ENCODE measurements around the gene NDFIP1. TPM values are rescaled to one million over a fixed set of nuclear protein-coding genes. Genes with fewer than 3 reads are reported as not detected.

Gene NDFIP1
- total RNA-seq, 4 donors from 2014 or later: 91.7 to 101 (median 97.0) TPM

DNA sequence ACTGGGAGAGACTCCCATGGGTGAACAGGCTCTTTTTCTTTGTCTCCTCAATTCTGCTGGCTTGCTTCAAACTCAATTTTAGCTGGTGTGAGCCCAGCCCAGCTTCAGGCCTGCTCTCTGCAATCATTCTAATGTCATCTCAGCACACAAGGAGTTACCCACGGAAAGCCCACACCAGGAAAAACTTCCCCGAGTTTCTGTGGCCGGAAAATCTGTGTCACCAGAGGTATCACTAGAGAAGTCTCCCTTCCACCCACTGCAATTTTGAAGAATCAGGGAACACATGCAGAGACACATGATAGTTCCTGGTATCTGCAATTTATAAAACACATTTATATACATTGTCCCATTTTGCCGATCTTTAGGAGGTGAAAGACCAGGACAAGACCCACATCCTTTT lies 13.5 kb upstream of the NDFIP1 start:
- TF ChIP-seq, protein P1, sequence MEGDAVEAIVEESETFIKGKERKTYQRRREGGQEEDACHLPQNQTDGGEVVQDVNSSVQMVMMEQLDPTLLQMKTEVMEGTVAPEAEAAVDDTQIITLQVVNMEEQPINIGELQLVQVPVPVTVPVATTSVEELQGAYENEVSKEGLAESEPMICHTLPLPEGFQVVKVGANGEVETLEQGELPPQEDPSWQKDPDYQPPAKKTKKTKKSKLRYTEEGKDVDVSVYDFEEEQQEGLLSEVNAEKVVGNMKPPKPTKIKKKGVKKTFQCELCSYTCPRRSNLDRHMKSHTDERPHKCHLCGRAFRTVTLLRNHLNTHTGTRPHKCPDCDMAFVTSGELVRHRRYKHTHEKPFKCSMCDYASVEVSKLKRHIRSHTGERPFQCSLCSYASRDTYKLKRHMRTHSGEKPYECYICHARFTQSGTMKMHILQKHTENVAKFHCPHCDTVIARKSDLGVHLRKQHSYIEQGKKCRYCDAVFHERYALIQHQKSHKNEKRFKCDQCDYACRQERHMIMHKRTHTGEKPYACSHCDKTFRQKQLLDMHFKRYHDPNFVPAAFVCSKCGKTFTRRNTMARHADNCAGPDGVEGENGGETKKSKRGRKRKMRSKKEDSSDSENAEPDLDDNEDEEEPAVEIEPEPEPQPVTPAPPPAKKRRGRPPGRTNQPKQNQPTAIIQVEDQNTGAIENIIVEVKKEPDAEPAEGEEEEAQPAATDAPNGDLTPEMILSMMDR (IDR thresholded peaks at IDR 0.05; ENCODE audit: low read depth): no peak

DNA sequence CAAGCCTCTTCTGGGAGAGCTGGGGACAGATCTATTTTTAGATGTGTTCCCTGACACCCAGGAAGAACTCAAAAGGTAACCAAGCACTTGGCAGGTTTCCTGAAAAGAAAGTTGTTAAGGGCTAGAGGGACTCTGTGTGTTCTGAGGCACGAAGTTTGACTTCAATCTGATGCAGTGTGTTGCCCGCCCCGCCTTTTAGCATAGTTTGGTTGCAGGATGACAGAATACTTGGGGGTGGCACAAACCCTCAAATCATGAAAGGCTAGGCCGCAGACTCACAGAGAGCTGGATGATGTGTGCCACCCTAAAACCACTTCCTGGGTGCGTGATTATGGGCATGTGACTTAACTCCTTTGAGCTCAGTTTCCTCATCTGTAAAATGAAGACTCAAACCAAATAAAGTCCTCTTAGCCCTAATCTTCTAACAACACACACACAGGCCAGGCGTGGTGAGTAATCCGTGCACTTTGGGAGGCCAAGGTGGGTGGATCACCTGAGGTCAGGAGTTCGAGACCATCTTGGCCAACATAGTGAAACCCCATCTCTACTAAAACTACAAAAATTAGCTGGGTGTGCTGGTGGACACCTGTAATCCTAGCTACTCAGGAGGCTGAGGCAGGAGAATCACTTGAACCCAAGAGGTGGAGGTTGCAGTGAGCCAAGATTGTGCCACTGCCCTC lies 12.8 kb upstream of the NDFIP1 start:
- TF ChIP-seq, protein P1 (IDR thresholded peaks at IDR 0.05; ENCODE audit: low read depth): no peak

DNA sequence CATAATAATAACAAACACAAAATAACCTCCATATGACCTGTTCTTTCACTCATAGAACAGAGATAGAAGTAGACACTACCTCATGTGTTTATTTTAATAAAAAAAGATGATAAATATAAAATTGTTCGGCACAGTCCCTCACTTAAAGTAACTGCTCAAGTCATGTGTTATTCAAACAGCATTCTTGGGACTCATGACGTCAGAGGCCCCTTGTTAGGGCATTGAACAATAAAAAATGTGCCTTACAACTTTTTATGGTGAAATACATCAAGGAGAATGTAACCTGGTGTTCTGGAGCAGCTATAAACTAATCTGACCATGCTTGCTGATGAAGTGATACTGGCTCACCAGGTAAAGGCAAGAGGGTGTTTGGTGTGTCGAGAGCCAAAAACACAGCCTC lies 12.2 kb upstream of the NDFIP1 start:
- TF ChIP-seq, protein P1 (IDR thresholded peaks at IDR 0.05; ENCODE audit: low read depth): no peak

DNA sequence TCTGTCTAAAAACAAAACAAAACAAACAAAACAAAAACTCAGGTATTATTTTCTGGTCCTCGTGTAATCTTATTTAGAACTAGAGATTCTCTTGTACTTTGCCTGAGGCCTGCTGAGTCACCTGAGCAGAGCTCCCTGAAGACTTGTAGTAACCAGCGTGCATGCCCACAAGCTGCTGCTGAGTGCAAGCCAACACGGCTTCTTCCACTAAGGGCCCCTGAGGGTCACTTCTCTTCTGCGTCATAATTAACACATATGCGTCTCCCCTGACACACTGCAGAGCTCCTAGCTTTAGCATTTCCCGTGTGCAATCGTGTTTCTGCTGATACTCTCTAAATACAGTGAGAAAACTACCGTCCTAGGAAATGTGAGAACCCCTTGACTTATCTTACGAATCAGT lies 10.9 kb upstream of the NDFIP1 start:
- TF ChIP-seq, protein P1 (IDR thresholded peaks at IDR 0.05; ENCODE audit: low read depth): no peak

DNA sequence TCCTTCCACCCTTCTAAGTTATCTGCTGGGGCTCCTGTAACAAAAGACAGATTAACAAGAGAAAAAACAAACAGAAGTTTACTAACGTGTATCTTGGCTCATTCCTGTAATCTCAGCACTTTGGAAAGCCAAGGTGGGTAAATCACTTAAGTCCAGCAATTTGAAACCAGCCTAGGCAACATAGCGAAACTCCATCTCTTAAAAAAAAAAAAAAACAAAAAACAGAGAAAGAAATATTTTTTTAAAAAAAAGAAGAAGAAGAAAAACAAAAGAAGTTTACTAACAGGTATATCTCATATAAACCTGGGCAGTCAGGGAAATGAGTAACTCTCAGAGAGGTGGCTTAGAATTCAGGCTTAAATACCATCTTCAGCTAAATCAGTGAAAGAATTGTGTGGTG lies 10.3 kb upstream of the NDFIP1 start:
- TF ChIP-seq, protein P1 (IDR thresholded peaks at IDR 0.05; ENCODE audit: low read depth): no peak

DNA sequence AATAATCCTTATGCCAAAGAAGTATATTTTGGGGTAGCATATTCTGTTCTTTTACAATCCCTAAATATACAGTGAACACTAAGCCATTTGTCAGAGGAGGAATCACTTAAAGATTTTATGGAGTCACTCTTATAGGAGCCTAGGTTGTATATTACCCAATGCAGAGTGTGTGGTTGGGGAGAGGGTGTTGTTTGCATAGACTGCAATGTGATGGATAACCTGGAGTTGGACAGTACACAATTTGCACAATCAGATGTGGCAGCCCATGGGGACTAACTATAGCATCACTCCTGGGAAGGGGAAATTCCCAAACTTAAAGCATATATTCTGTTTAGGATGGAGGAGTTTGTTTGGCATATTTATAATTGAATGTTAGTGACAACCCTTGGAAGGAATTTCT lies 9.6 kb upstream of the NDFIP1 start:
- TF ChIP-seq, protein P1 (IDR thresholded peaks at IDR 0.05; ENCODE audit: low read depth): no peak

DNA sequence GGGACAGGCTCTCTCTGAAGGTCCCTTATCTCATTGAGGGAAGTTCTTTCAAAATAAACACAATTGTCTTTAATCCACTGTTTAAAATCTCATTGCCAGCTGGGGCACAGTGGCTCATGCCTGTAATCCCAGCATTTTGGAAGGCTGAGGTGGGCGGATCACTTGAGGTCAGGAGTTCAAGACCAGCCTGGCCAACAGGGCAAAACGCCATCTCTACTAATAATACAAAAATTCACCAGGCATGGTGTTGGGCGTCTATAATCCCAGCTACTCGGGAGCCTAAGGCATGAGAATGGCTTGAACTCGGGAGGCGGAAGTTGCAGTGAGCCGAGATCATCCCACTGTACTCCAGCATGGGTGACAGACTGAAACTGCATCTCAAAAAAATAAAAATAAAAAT lies 8.3 kb upstream of the NDFIP1 start:
- TF ChIP-seq, protein P1 (IDR thresholded peaks at IDR 0.05; ENCODE audit: low read depth): no peak
